K562 (cell line): Measurements from ENCODE around the gene HYAL1. TPM values are rescaled to one million over a fixed set of nuclear protein-coding genes. Genes with fewer than 3 reads are reported as not detected.

Experiments
- ATAC-seq: fragments of 200-7000 bp; cut with Tn5 transposase; 3 replicates; pipeline ENCODE4 v1.9.1; 2020; ENCODE audit warnings: moderate library complexity
- BruUV-seq: library from RNA; stranded (reverse); fragments of 400-500 nt; replicated peaks from 2 replicates; lab custom pipeline; 2021; lab: Mats Ljungman, UMichigan
- CTCF ChIA-PET: fragments of 300-600 bp; formaldehyde crosslinking; extraction: SDS; loops from one replicate; lab custom pipeline; 2021; ENCODE audit warnings: low intra/inter-chr PET ratio; lab: Yijun Ruan, JAX
- POLR2A ChIA-PET: fragments of 300-600, 350-650 bp; sonication (Branson Sonifier 250); formaldehyde crosslinking; extraction: SDS; loops from one replicate; lab custom pipeline; 2021; ENCODE audit warnings: antibody characterized with exemption, inconsistent platforms; lab: Yijun Ruan, JAX
- DNase-seq, 4 experiments: peaks; one replicate each; pipeline versions ENCODE4 v3.0.0 to v3.0.0-alpha.2; 2011 to 2018; ENCODE audit warnings: low spot score in 3 of 4, mixed read lengths in 3 of 4; ENCODE audit errors: extremely low read depth in 1 of 4
- FAIRE-seq: peaks from 2 replicates; lab custom pipeline; 2011; peaks lifted over from hg19 to GRCh38; lab: Jason Lieb, UNC
- H2AFZ ChIP-seq: 2 replicates; pipeline ENCODE4 v1.6.0; 2011; ENCODE audit warnings: low read depth, low read length, control low read depth, inconsistent platforms
- H3K27ac ChIP-seq: fragments of 200-600 bp; 3 replicates; pipeline ENCODE4 v1.8.0; 2011; ENCODE audit warnings: low read depth, mild to moderate bottlenecking, control low read depth, inconsistent platforms, low read length, moderate library complexity, mixed read lengths; ENCODE audit errors: extremely low read depth
- H3K27me3 ChIP-seq, 2 experiments: fragments of 300-600 bp in 1 of 2; 2 replicates in 1 of 2; 3 replicates in 1 of 2; pipeline versions ENCODE4 v1.6.0 to v1.8.0; 2011; ENCODE audit warnings: inconsistent platforms in 2 of 2, low read length in 2 of 2, mild to moderate bottlenecking in 1 of 2, mixed read lengths in 1 of 2, moderate library complexity in 1 of 2; ENCODE audit not compliant: control insufficient read depth in 2 of 2, insufficient read depth in 2 of 2
- H3K36me3 ChIP-seq: fragments of 300-600 bp; 3 replicates; pipeline ENCODE4 v1.8.0; 2011; ENCODE audit warnings: mild to moderate bottlenecking, low read length, inconsistent platforms; ENCODE audit not compliant: control insufficient read depth, insufficient read depth
- H3K4me1 ChIP-seq, 2 experiments: fragments of 200-600 bp in 1 of 2; replicated peaks in 1 of 2; 2 replicates in 1 of 2; 3 replicates in 1 of 2; pipeline versions ENCODE4 v1.5.1 to v1.8.0; 2011; ENCODE audit warnings: inconsistent platforms in 2 of 2, low read length in 2 of 2, mild to moderate bottlenecking in 1 of 2, mixed read lengths in 1 of 2, moderate library complexity in 1 of 2; ENCODE audit not compliant: control insufficient read depth in 2 of 2, insufficient read depth in 2 of 2
- H3K4me2 ChIP-seq: 2 replicates; pipeline ENCODE4 v1.6.1; 2011; ENCODE audit warnings: low read length, control low read depth, inconsistent platforms, mixed read lengths; ENCODE audit not compliant: insufficient read depth
- H3K4me3 ChIP-seq: fragments of 200-600 bp; sonication (generic), shearing (Covaris generic); 2 replicates; pipeline ENCODE4 v1.5.1; 2016; ENCODE audit warnings: control low read depth, inconsistent platforms
- H3K79me2 ChIP-seq: fragments of 200-600 bp; 3 replicates; pipeline ENCODE4 v1.8.0; 2011; ENCODE audit warnings: low read length, inconsistent platforms; ENCODE audit not compliant: control insufficient read depth, insufficient read depth
- H3K9ac ChIP-seq, 2 experiments: 2 replicates each; pipeline versions ENCODE4 v1.6.0 to v1.6.1; 2011; ENCODE audit warnings: low read depth in 2 of 2, low read length in 2 of 2, control low read depth in 1 of 2, inconsistent platforms in 1 of 2, mild to moderate bottlenecking in 1 of 2, mixed read lengths in 1 of 2; ENCODE audit not compliant: insufficient read depth in 1 of 2
- H3K9me1 ChIP-seq: one replicate; pipeline ENCODE4 v1.6.0; 2011; ENCODE audit warnings: inconsistent platforms, mild to moderate bottlenecking, low read length, moderate library complexity; ENCODE audit not compliant: control insufficient read depth, insufficient read depth
- H3K9me3 ChIP-seq: replicated peaks from 2 replicates; pipeline ENCODE4 v1.5.1; 2011; ENCODE audit warnings: low read depth, low read length, inconsistent platforms; ENCODE audit not compliant: control insufficient read depth, insufficient read depth
- H4K20me1 ChIP-seq: replicated peaks from 2 replicates; pipeline ENCODE4 v1.6.1; 2011; ENCODE audit warnings: low read length, inconsistent platforms, mixed read lengths; ENCODE audit not compliant: control insufficient read depth, insufficient read depth
- ARID1B ChIP-seq: fragments of 450-650 bp; IDR thresholded peaks from 2 replicates; pipeline ENCODE4 v1.6.1; 2016; ENCODE audit warnings: antibody characterized with exemption, mild to moderate bottlenecking, inconsistent platforms
- BMI1 ChIP-seq: fragments of 150-350 bp; IDR thresholded peaks from 2 replicates; pipeline ENCODE4 v1.6.1; 2014; ENCODE audit warnings: low read length
- HLTF ChIP-seq: fragments of 450-650 bp; IDR thresholded peaks from 2 replicates; pipeline ENCODE4 v1.6.1; 2016
- MCM5 ChIP-seq: fragments of 450-650 bp; IDR thresholded peaks from 2 replicates; pipeline ENCODE4 v1.6.1; 2016; ENCODE audit warnings: low read depth
- MED1 ChIP-seq: sonication (generic); formaldehyde crosslinking; IDR thresholded peaks from 2 replicates; pipeline ENCODE4 v1.8.1; 2023; ENCODE audit warnings: missing genetic modification reagents, borderline replicate concordance
- PHB ChIP-seq: fragments of 250-450 bp; sonication (Bioruptor Pico); IDR thresholded peaks from 2 replicates; pipeline ENCODE4 v1.5.0; 2021
- POLR2G ChIP-seq: fragments of 200-400 bp; formaldehyde crosslinking; IDR thresholded peaks from 2 replicates; pipeline ENCODE4 v1.6.1; 2017; ENCODE audit warnings: low read depth, mild to moderate bottlenecking, antibody characterized with exemption, low read length, moderate library complexity
- TFAP4 ChIP-seq: sonication (generic); formaldehyde crosslinking; IDR thresholded peaks from 2 replicates; pipeline ENCODE4 v1.8.0; 2022; ENCODE audit warnings: missing genetic modification reagents, mild to moderate bottlenecking, moderate library complexity, borderline replicate concordance
- ZNF175 ChIP-seq: fragments of 200-800 bp; sonication (Bioruptor generic); IDR thresholded peaks from 2 replicates; pipeline ENCODE4 v1.6.1; 2016; ENCODE audit warnings: low read depth, mild to moderate bottlenecking, missing genetic modification characterization, missing compliant biosample characterization
- ZNF280A ChIP-seq: fragments of 450-650 bp; IDR thresholded peaks from 2 replicates; pipeline ENCODE4 v1.6.1; 2018; ENCODE audit warnings: mild to moderate bottlenecking, low read depth; ENCODE audit not compliant: partially characterized antibody
- ZNF551 ChIP-seq: fragments of 250-450 bp; sonication (Bioruptor Pico); IDR thresholded peaks from 2 replicates; pipeline ENCODE4 v1.5.0; 2021; ENCODE audit warnings: mild to moderate bottlenecking, moderate library complexity
- ZNF785 ChIP-seq: fragments of 250-450 bp; sonication (Bioruptor Pico); IDR thresholded peaks from 2 replicates; pipeline ENCODE4 v1.4.0; 2020; ENCODE audit warnings: mild to moderate bottlenecking
- WGBS: fragments of 100-300 bp; shearing (Covaris generic); methylation state at CpG from one replicate; pipeline ENCODE4 v1.1.6; 2016; ENCODE audit warnings: low coverage, mixed read lengths; ENCODE audit not compliant: insufficient coverage; ENCODE audit errors: missing lambda C conversion rate; 5-methylcytosine and 5-hydroxymethylcytosine counted together
- in situ Hi-C: fragments of 300-500 bp; cut with MboI; formaldehyde crosslinking; loops from 4 replicates; pipeline ENCODE4 v1.15.0; 2018; ENCODE audit warnings: inconsistent platforms, mixed read lengths
- intact Hi-C: fragments of 100-400 bp; cut with micrococcal nuclease; formaldehyde crosslinking; loops from 2 replicates; pipeline ENCODE4 v1.14.2; 2022
- polyA plus RNA-seq, 8 experiments: library from polyadenylated mRNA; depleted of rRNA in 4 of 8; stranded (reverse) in 5 of 8; unstranded in 3 of 8; fragments of >200 nt; fragmentation: Nextera tagmentation in 2 of 8; fragmentation: Illumina TruSeq in 1 of 8; extraction: Ambion mirVana in 2 of 8; extraction: Trizol in 1 of 8; gene quantifications; 2 replicates each; pipeline versions ENCODE4 v1.2.1 to v1.2.3, GENCODE V29; 2011 to 2014; ENCODE audit warnings: inconsistent platforms in 1 of 8, missing spikeins in 1 of 8
- total RNA-seq, 7 experiments: library from RNA; depleted of rRNA in 6 of 7; stranded (reverse); fragments of >200 nt in 6 of 7; fragmentation: Illumina TruSeq in 2 of 7; extraction: Trizol in 2 of 7; gene quantifications; 2 replicates each; pipeline versions ENCODE4 v1.2.1 to v1.2.3, GENCODE V29; 2011 to 2021; ENCODE audit warnings: low replicate concordance in 1 of 7
- TF ChIP-seq, protein P1 (sequence below): sonication (generic); formaldehyde crosslinking; IDR thresholded peaks from 2 replicates; pipeline ENCODE4 v1.8.0; 2022; ENCODE audit warnings: mild to moderate bottlenecking, missing genetic modification reagents

HYAL1 gene
- total and polyA plus RNA-seq, 9 of the 15 experiments (the other 6 are each of a cell fraction or from before 2014, with no cell fraction given): 1.4 to 8.5 (median 4.7) TPM

GRCh38 chr3:50267280-50267913, 36.0 kb downstream of the HYAL1 start:
- Histone ChIP-seq H3K9me1 (no peaks in the 10 kb centered on the region), H3K4me3 (no peak overlapping the region), H4K20me1 (no peaks in the 10 kb centered on the region; the same call in 1 of the 2 replicates), H3K27ac (no peak overlapping the region), H3K36me3 (no peaks in the 10 kb centered on the region), H2AFZ (no peak overlapping the region), H3K4me2 (peak overlapping the region; percentile 46; the same call in 1 of the 2 replicates), H3K79me2 (no peaks in the 10 kb centered on the region), H3K27me3 (no peaks in the 10 kb centered on the region), H3K9ac (peak overlapping the region in 1 of 2 experiments; percentile 81; a peak in 2 of 4 replicates), H3K9me3 (no peaks in the 10 kb centered on the region), H3K4me1 (peaks cover 3 to 54% of the 10 kb centered on the region in 2 experiments; a peak in 4 of 5 replicates)
- FAIRE-seq: no peak
- POLR2A ChIA-PET: interaction anchor here (0.5 to 0.9 kb wide), 4 partner anchors 13 to 301 kb away, joined by 3 to 7 read pairs (median 4); partner anchors contain the start of gene IFRD2
- ATAC-seq: peak; percentile 36
- peak in 2 of 4 experiments; percentile 46 to 47 for DNase-seq
- in situ Hi-C loops (no loop called here), intact Hi-C loops (no loop called here)
- CTCF ChIA-PET: interaction anchor here (1.5 kb wide), 1 partner anchor 40 kb away, joined by 3 read pairs; no protein-coding TSS in a partner anchor
- 4% methylated on average over 5 of the region's 22 CpGs for WGBS
- no TSS peak for BruUV-seq
- no peak for TF ChIP-seq ZNF175 (CRISPR knock-in tag)
- TF ChIP-seq POLR2G: peak; percentile 37
- no peak for TF ChIP-seq BMI1
- no peak for TF ChIP-seq ARID1B
- peak; percentile 71; the same call in 1 of the 2 replicates for TF ChIP-seq TFAP4 (CRISPR knock-in tag)
- TF ChIP-seq HLTF: no peak
- no peak for TF ChIP-seq MCM5
- TF ChIP-seq ZNF551: no peak
- TF ChIP-seq MED1 (CRISPR knock-in tag): no peak
- TF ChIP-seq ZNF280A: no peak
- TF ChIP-seq, protein P1, sequence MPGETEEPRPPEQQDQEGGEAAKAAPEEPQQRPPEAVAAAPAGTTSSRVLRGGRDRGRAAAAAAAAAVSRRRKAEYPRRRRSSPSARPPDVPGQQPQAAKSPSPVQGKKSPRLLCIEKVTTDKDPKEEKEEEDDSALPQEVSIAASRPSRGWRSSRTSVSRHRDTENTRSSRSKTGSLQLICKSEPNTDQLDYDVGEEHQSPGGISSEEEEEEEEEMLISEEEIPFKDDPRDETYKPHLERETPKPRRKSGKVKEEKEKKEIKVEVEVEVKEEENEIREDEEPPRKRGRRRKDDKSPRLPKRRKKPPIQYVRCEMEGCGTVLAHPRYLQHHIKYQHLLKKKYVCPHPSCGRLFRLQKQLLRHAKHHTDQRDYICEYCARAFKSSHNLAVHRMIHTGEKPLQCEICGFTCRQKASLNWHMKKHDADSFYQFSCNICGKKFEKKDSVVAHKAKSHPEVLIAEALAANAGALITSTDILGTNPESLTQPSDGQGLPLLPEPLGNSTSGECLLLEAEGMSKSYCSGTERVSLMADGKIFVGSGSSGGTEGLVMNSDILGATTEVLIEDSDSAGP (CRISPR knock-in tag): peak; percentile 89
- no peak for TF ChIP-seq PHB (CRISPR knock-in tag)
- TF ChIP-seq ZNF785 (CRISPR knock-in tag): no peak
